ENCODE results near the gene TREH. TPM values are rescaled to one million over a fixed set of nuclear protein-coding genes. Genes with fewer than 3 reads are reported as not detected.
A peak's percentile ranks its signal among the peaks of the same experiment; 100 is the strongest.
"Not testable (repeated sequence)": the region's sequence is repeated elsewhere in the genome, so short reads cannot be mapped to it uniquely, and the experiment has no call there.

Gene TREH
- total RNA-seq, 4 donors from 2014 or later = not detected

DNA sequence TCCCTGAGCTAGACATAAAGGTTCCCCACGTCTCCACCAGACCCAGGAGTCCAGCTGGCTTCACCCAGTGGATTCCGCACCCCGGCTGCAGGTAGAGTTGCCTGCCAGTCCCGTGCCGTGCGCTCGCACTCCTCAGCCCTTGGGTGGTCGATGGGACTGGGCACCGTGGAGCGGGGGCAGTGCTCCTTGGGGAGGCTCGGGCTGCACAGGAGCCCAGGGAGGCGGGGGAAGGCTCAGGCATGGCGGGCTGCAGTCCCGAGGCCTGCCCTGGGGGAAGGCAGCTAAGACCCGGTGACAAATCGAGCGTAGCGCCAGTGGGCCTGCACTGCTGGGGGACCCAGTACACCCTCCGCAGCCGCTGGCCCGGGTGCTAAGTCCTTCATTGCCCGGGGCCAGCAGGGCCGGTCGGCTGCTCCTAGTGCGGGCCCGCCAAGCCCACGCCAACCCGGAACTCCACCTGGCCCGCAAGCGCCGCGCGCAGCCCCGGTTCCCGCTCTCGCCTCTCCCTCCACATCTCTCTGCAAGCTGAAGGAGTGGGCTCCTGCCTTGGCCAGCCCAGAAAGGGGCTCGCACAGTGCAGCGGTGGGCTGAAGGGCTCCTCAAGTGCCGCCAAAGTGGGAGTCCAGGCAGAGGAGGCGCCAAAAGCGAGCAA, 9.5 kb upstream of the TREH start:
- Histone ChIP-seq H3K9me3 (no peaks in the 10 kb centered on the region), H3K36me3 (no peaks in the 10 kb centered on the region), H3K4me1 (peaks cover 0 to 4% of the 10 kb centered on the region in 2 donors), H3K4me3 (peak overlapping the region in 3 of 4 donors; percentile 57 to 64 (median 61)), H3K27me3 (no peaks in the 10 kb centered on the region), H3K27ac (peak overlapping the region in 1 of 4 donors; percentile 70)
- intact Hi-C loops (cut with DNase I; ENCODE audit: low total_unique reads) (no loop called here), in situ Hi-C loops (cut with MboI; ENCODE audit: low sequenced_read_pairs in 4 of 4) (loop anchor here in 1 of 4 donors (25.0 kb wide), 1 partner anchor 98 kb away; the partner anchor contains the start of gene DDX6)
- TF ChIP-seq, protein P1, sequence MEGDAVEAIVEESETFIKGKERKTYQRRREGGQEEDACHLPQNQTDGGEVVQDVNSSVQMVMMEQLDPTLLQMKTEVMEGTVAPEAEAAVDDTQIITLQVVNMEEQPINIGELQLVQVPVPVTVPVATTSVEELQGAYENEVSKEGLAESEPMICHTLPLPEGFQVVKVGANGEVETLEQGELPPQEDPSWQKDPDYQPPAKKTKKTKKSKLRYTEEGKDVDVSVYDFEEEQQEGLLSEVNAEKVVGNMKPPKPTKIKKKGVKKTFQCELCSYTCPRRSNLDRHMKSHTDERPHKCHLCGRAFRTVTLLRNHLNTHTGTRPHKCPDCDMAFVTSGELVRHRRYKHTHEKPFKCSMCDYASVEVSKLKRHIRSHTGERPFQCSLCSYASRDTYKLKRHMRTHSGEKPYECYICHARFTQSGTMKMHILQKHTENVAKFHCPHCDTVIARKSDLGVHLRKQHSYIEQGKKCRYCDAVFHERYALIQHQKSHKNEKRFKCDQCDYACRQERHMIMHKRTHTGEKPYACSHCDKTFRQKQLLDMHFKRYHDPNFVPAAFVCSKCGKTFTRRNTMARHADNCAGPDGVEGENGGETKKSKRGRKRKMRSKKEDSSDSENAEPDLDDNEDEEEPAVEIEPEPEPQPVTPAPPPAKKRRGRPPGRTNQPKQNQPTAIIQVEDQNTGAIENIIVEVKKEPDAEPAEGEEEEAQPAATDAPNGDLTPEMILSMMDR (IDR thresholded peaks at IDR 0.05 in 4 of 5, conservative IDR thresholded peaks at IDR 0.05 in 1 of 5) = no peak
- TF ChIP-seq POLR2A (IDR thresholded peaks at IDR 0.05) = no peak
- DNase-seq = no peak
- no peak for ATAC-seq

DNA sequence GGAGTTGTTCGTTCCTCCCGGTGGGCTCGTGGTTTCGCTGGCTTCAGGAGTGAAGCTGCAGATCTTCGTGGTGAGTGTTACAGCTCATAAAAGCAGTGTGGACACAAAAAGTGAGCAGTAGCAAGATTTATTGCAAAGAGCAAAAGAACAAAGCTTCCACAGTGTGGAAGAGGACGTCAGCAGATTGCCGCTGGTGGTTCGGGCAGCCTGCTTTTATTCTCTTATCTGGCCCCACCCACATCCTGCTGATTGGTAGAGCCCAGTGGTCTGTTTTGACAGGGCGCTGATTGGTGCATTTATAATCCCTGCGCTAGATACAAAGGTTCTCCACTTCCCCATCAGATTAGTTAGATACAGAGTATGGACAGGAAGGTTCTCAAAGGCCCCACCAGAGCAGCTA, 8.9 kb upstream of the TREH start:
- ATAC-seq; H3K27ac ChIP-seq; H3K4me3 ChIP-seq; DNase-seq; H3K27me3 ChIP-seq; H3K4me1 ChIP-seq; intact Hi-C loops (cut with DNase I; ENCODE audit: low total_unique reads); H3K9me3 ChIP-seq; H3K36me3 ChIP-seq: not testable (repeated sequence)
- in situ Hi-C loops (cut with MboI; ENCODE audit: low sequenced_read_pairs in 4 of 4) = loop anchor here in 1 of 4 donors (25.0 kb wide), 1 partner anchor 99 kb away; the partner anchor contains the start of gene DDX6

DNA sequence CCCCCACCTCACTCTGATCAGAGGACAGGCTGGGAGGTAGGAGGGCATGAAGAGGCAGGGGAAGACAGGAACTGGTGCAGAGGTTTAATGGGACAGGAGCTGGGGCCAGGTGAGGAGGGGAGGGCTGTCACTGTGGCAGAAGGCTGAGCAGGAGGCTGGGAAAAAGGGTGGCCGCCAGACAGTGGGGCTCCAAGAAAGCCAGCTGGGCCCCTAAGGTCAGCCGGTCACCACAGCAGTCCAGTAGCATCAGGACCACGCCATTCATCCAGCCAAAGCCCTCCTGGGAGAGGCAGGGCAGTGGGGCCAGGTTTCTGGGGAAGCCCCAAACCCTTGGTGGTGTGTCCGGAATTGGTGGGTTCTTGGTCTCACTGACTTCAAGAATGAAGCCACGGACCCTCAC, 8.5 kb upstream of the TREH start:
- no peak for DNase-seq
- H3K9me3 ChIP-seq = no peaks in the 10 kb centered on the region
- no peaks in the 10 kb centered on the region for H3K27me3 ChIP-seq
- peaks cover 0 to 4% of the 10 kb centered on the region in 2 donors for H3K4me1 ChIP-seq
- in situ Hi-C loops (cut with MboI; ENCODE audit: low sequenced_read_pairs in 4 of 4) (loop anchor here in 1 of 4 donors (25.0 kb wide), 1 partner anchor 99 kb away; the partner anchor contains the start of gene DDX6), intact Hi-C loops (cut with DNase I; ENCODE audit: low total_unique reads) (no loop called here)
- no peak overlapping the region for H3K27ac ChIP-seq
- H3K4me3 ChIP-seq = no peak overlapping the region
- H3K36me3 ChIP-seq = no peaks in the 10 kb centered on the region
- no peak for TF ChIP-seq POLR2A (IDR thresholded peaks at IDR 0.05)
- TF ChIP-seq, protein P1 (IDR thresholded peaks at IDR 0.05 in 4 of 5, conservative IDR thresholded peaks at IDR 0.05 in 1 of 5) = no peak
- no peak for ATAC-seq

DNA sequence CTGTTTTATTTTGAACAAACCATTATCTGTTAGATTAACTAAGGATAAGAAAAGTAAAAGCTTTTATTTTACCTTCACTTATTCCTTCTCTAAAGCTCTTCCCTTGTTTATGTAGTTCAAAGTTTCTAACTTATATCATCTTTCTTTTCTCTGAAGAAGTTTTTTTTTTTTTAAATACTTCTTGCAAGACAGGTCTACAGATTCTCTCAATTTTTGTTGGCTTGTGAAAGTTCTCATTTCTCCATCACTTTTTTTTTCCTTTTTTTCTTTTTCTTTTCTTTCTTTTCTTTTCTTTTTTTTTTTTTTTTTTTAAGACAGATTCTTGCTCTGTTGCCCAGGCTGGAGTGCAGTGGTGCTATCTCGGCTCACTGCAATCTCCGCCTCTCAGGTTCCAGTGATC, 4.7 kb upstream of the TREH start:
- H3K27ac ChIP-seq = no peak overlapping the region
- intact Hi-C loops (cut with DNase I; ENCODE audit: low total_unique reads) = no loop called here
- H3K4me1 ChIP-seq = no peaks in the 10 kb centered on the region
- no peaks in the 10 kb centered on the region for H3K27me3 ChIP-seq
- ATAC-seq = no peak
- H3K4me3 ChIP-seq = no peak overlapping the region
- no peaks in the 10 kb centered on the region for H3K36me3 ChIP-seq
- in situ Hi-C loops (cut with MboI; ENCODE audit: low sequenced_read_pairs in 4 of 4) = loop anchor here in 1 of 4 donors (25.0 kb wide), 1 partner anchor 103 kb away; the partner anchor contains the start of gene DDX6
- H3K9me3 ChIP-seq = no peaks in the 10 kb centered on the region
- DNase-seq = no peak
- TF ChIP-seq, protein P1 (IDR thresholded peaks at IDR 0.05 in 4 of 5, conservative IDR thresholded peaks at IDR 0.05 in 1 of 5) = no peak
- TF ChIP-seq POLR2A (IDR thresholded peaks at IDR 0.05) = no peak

DNA sequence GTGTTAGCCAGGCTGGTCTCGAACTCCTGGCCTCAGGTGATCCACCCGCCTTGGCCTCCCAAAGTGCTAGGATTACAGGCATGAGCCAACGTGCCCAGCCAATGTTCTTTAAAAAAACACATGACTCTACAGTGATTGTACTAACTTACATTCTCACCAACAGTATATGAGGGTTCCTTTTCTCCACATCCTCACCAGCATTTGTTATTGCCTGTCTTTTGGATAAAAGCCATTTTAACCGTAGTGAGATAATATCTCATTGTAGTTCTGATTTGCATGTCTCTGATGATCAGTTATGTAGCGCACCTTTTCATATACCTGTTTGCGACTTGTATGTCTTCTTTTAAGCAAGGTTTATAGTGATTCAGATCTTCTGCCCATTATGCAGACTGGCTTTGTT, 3.5 kb upstream of the TREH start:
- H3K4me1 ChIP-seq; H3K9me3 ChIP-seq; H3K4me3 ChIP-seq; H3K27me3 ChIP-seq; H3K36me3 ChIP-seq; DNase-seq; ATAC-seq; H3K27ac ChIP-seq; intact Hi-C loops (cut with DNase I; ENCODE audit: low total_unique reads): not testable (repeated sequence)
- in situ Hi-C loops (cut with MboI; ENCODE audit: low sequenced_read_pairs in 4 of 4) = loop anchor here in 1 of 4 donors (25.0 kb wide), 1 partner anchor 104 kb away; the partner anchor contains the start of gene DDX6
